Activated naive CD8-positive, alpha-beta T cell treated with anti-CD3 and anti-CD28 coated beads, Interleukin-2, amount 50 U/mL, for 24 hours (primary cell): ENCODE data around the gene CTPS1.

Experiments
- ATAC-seq: fragments of 150-1000 bp; cut with Tn5 transposase; one replicate; pipeline ENCODE4 v1.10.0; 2021
- DNase-seq: peaks from one replicate; pipeline ENCODE4 v3.0.0; 2021
- H3K27ac Mint-ChIP-seq: one replicate; pipeline ENCODE4 v1.8.0; 2021; ENCODE audit warnings: mild to moderate bottlenecking, mixed read lengths
- H3K27me3 Mint-ChIP-seq: one replicate; pipeline ENCODE4 v1.8.0; 2021; ENCODE audit warnings: mixed read lengths
- H3K36me3 Mint-ChIP-seq: one replicate; pipeline ENCODE4 v1.8.0; 2021; ENCODE audit warnings: low read depth, mixed read lengths
- H3K4me1 Mint-ChIP-seq: one replicate; pipeline ENCODE4 v1.8.0; 2021; ENCODE audit warnings: mixed read lengths
- H3K4me3 Mint-ChIP-seq: one replicate; pipeline ENCODE4 v1.8.0; 2021; ENCODE audit warnings: mild to moderate bottlenecking, moderate library complexity, mixed read lengths
- H3K9me3 Mint-ChIP-seq: one replicate; pipeline ENCODE4 v1.8.0; 2021; ENCODE audit warnings: mixed read lengths

The CTPS1 gene, protein sequence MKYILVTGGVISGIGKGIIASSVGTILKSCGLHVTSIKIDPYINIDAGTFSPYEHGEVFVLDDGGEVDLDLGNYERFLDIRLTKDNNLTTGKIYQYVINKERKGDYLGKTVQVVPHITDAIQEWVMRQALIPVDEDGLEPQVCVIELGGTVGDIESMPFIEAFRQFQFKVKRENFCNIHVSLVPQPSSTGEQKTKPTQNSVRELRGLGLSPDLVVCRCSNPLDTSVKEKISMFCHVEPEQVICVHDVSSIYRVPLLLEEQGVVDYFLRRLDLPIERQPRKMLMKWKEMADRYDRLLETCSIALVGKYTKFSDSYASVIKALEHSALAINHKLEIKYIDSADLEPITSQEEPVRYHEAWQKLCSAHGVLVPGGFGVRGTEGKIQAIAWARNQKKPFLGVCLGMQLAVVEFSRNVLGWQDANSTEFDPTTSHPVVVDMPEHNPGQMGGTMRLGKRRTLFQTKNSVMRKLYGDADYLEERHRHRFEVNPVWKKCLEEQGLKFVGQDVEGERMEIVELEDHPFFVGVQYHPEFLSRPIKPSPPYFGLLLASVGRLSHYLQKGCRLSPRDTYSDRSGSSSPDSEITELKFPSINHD

GRCh38 chr1:40979241-40980067 lies at the start of gene CTPS1:
Gene CTPS1 (plus strand): TSS chr1:40979696. CDS start chr1:40983291, 3,595 bp downstream.
- Mint-ChIP-seq H3K4me3 (peak within 1 kb of the TSS; percentile 98), H3K4me1 (peaks cover 63% of the 10 kb centered on the region), H3K36me3 (peaks cover 41% of the 10 kb centered on the region), H3K9me3 (no peaks in the 10 kb centered on the region), H3K27ac (peak within 1 kb of the TSS; percentile 99), H3K27me3 (no peaks in the 10 kb centered on the region)
- ATAC-seq, result peak; percentile 83
- peak; percentile 97 for DNase-seq

DNA sequence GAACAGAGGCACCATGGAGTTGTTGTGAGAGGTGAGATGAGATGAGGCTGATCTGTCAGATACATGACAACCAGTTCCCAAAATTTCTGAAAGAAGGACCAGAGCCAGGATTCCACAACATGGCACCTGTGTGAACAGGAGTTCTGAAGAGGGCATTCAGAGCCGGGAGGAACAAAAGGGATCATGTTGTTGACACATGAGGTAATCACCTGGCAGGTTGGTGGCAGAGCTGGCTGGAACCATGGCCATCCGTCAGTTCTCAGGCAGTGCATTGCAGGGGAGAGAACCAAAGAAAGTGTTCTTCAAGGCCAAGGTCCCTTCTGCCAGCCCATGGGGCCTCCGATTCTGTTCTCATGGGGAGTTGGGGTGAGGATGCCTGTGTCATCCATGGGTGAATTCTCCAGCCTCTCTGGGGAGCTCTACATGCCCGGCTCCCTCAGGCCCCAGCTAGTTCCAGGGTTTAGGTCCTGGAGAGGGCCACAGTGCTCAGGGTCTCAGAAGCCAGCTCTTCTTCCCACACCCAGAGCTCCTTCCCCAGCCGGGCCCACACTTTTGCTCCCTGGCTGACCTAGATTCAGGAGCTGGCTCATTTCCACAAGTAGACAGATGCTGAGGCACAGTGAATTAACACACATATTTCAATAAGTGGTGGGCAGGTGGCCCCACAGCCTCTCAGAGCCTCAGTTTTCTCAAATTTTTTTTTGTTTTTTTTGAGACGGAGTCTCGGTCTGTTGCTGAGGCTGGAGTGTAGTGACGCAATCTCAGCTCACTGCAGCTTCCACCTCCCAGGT lies 49.1 kb upstream of the CTPS1 start:
- H3K27me3 Mint-ChIP-seq, result no peaks in the 10 kb centered on the region
- H3K4me3 Mint-ChIP-seq, result no peak overlapping the region
- no peaks in the 10 kb centered on the region for H3K9me3 Mint-ChIP-seq
- no peaks in the 10 kb centered on the region for H3K36me3 Mint-ChIP-seq
- H3K4me1 Mint-ChIP-seq, result no peaks in the 10 kb centered on the region
- H3K27ac Mint-ChIP-seq, result no peak overlapping the region
- ATAC-seq (no peak), DNase-seq (no peak)

DNA sequence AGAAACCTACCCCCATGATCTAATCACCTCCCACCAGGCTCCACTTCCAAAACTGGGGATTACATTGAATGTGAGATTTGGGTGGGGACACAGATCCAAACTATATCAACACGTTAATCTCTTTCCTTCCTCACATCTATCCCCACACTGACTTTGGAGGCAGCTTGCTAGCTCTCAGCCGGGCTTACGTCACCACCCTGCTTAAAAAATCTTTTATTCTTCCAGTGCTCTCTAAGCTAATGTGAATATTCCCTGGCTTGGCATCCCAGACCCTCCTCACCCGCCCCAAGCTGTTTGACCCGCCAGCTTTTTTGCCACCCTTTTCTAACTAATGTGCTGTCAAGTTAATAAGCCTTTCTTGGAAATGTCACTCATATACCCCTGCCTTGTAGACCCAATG lies 47.9 kb upstream of the CTPS1 start:
- ATAC-seq (no peak), DNase-seq (no peak)
- no peaks in the 10 kb centered on the region for H3K36me3 Mint-ChIP-seq
- no peaks in the 10 kb centered on the region for H3K4me1 Mint-ChIP-seq
- H3K27me3 Mint-ChIP-seq, result no peaks in the 10 kb centered on the region
- no peaks in the 10 kb centered on the region for H3K9me3 Mint-ChIP-seq
- H3K4me3 Mint-ChIP-seq, result no peak overlapping the region
- H3K27ac Mint-ChIP-seq, result no peak overlapping the region

DNA sequence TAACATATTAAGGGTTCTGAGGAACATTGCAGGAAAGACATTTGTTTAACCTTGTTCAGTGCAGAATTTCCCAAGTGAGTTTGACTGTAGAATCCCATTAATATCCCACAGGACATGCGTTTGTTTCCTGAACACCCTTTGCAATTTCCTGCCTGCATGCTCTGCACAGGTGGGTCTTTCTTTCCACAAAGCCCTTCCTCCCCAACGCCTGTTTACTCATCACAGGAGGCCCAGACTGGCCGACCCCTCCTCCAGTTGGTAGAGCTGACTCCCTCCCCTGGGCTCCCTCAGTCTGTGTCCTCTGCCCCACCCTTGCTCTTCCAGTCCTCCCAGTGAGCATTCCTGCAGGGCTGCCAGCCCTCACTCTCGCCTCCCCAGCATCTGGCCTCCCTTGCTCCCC lies 47.5 kb upstream of the CTPS1 start:
- H3K4me1 Mint-ChIP-seq, result no peaks in the 10 kb centered on the region
- H3K36me3 Mint-ChIP-seq, result no peaks in the 10 kb centered on the region
- no peak overlapping the region for H3K4me3 Mint-ChIP-seq
- DNase-seq (no peak), ATAC-seq (no peak)
- no peaks in the 10 kb centered on the region for H3K9me3 Mint-ChIP-seq
- no peaks in the 10 kb centered on the region for H3K27me3 Mint-ChIP-seq
- no peak overlapping the region for H3K27ac Mint-ChIP-seq

DNA sequence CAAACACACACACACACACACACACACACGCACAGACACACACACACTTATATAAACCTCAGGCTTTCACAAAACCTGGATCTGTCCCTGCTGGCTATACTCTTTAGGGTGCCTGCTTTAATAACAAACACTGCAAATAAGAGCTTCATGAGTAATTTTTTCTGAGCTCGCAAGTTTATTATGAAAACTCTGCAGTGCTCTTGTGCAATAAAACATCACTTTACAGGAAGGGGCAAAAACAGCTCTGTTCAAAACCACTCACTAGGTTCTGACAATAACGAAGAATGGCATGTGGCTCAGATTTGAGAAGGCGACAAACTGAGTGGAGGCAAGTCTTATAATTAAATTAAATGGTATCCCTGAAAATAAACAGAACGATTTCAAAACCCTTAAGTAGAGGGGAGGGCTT lies 42.6 kb upstream of the CTPS1 start:
- H3K36me3 Mint-ChIP-seq, result no peaks in the 10 kb centered on the region
- no peak overlapping the region for H3K27ac Mint-ChIP-seq
- no peaks in the 10 kb centered on the region for H3K27me3 Mint-ChIP-seq
- H3K9me3 Mint-ChIP-seq, result no peaks in the 10 kb centered on the region
- H3K4me3 Mint-ChIP-seq, result no peak overlapping the region
- no peak for ATAC-seq
- no peaks in the 10 kb centered on the region for H3K4me1 Mint-ChIP-seq
- no peak for DNase-seq

DNA sequence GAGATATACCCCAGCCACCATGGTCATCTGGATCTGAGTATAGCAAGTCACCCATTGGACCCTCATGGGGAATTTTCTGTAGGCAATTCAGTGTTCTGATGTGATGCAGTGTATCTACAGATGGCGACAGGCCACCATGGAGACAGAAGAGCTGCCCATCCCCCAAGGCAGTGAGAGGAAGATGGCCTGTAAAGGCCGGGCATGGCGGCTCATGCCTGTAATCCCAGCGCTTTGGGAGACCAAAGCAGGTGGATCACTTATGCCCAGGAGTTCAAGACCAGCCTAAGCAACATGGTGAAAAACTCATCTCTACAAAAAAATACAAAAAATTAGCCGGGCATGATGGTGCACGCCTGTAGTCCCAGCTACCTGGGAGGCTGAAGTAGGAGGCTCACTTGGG lies 41.1 kb upstream of the CTPS1 start:
- no peaks in the 10 kb centered on the region for H3K4me1 Mint-ChIP-seq
- H3K9me3 Mint-ChIP-seq, result no peaks in the 10 kb centered on the region
- H3K27me3 Mint-ChIP-seq, result no peaks in the 10 kb centered on the region
- no peak for ATAC-seq
- H3K27ac Mint-ChIP-seq, result no peak overlapping the region
- DNase-seq, result no peak
- H3K36me3 Mint-ChIP-seq, result no peaks in the 10 kb centered on the region
- no peak overlapping the region for H3K4me3 Mint-ChIP-seq

DNA sequence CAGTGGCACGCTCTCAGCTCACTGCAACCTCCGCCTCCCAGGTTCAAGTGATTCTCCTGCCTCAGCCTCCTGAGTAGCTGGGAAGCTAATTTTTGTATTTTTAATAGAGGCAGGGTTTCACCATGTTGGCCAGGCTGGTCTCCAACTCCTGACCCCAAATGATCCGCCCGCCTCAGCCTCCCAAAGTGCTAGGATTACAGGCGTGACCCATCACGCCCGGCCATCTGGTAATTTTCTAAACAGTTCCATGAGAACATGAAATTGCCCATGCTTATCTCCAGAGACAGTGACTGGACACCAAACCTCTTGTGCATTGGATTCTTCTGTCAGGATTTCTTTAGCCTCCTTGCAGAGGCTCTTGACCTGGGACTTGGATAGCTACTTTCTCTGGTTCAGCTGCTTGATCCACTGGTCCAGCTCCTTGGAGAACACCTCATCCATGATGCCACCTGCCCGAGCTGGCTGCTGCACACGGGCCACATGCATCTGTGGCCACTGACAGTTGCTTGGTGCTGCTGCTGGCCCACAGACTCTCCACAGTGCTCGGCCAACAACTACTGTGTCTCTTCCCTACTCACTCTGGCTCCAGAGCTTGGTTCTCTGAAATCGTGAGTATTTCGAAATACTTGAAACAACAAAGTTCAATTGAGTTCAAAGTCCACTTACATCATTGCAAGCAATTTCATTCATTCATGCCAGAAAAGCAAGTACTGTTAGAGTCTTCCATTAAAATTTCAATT lies 40.0 kb upstream of the CTPS1 start:
- DNase-seq (no peak), ATAC-seq (no peak)

DNA sequence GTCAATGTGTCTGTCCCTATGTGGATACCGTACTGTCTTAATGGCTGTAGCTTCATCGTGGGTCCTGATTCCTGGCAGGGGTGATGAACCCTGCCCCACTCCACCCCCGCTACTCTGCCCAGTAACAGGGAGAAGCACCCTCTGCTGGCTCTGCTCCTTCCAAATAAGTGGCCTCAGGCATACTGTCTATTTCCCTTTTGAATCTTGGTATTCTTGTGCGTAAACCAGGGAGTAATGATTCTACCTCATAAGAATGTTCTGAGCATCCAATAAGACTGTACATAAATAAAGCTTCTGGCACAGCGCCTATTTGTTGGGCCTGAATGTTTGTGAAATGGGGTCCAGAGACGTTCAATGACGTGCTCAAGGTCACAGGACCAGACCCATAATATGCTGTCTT lies 35.2 kb upstream of the CTPS1 start:
- Mint-ChIP-seq H3K27ac (no peak overlapping the region), H3K27me3 (peaks cover 5% of the 10 kb centered on the region), H3K36me3 (no peaks in the 10 kb centered on the region), H3K9me3 (no peaks in the 10 kb centered on the region), H3K4me3 (no peak overlapping the region), H3K4me1 (peaks cover 3% of the 10 kb centered on the region)
- no peak for DNase-seq
- no peak for ATAC-seq

More for the DNA sequence above, 40.0 kb upstream of the CTPS1 start:
- no peaks in the 10 kb centered on the region for H3K27me3 Mint-ChIP-seq
- no peaks in the 10 kb centered on the region for H3K36me3 Mint-ChIP-seq
- no peaks in the 10 kb centered on the region for H3K4me1 Mint-ChIP-seq
- H3K9me3 Mint-ChIP-seq, result no peaks in the 10 kb centered on the region
- no peak overlapping the region for H3K4me3 Mint-ChIP-seq
- no peak overlapping the region for H3K27ac Mint-ChIP-seq

- no peak for DNase-seq
- peaks cover 3% of the 10 kb centered on the region for H3K4me1 Mint-ChIP-seq
- H3K27ac Mint-ChIP-seq, result no peak overlapping the region
- no peak for ATAC-seq
- H3K27me3 Mint-ChIP-seq, result peaks cover 5% of the 10 kb centered on the region
- H3K4me3 Mint-ChIP-seq, result no peak overlapping the region
- no peaks in the 10 kb centered on the region for H3K36me3 Mint-ChIP-seq
- H3K9me3 Mint-ChIP-seq, result no peaks in the 10 kb centered on the region
Measured at GRCh38 chr1:40944841-40945430, 34.6 kb upstream of the CTPS1 start.

GRCh38 chr1:40945491-40945973 lies 34.0 kb upstream of the CTPS1 start:
- ATAC-seq (no peak), DNase-seq (no peak)
- H3K4me1 Mint-ChIP-seq, result peaks cover 3% of the 10 kb centered on the region
- no peaks in the 10 kb centered on the region for H3K9me3 Mint-ChIP-seq
- H3K27ac Mint-ChIP-seq, result no peak overlapping the region
- H3K27me3 Mint-ChIP-seq, result peaks cover 5% of the 10 kb centered on the region
- no peak overlapping the region for H3K4me3 Mint-ChIP-seq
- no peaks in the 10 kb centered on the region for H3K36me3 Mint-ChIP-seq

DNA sequence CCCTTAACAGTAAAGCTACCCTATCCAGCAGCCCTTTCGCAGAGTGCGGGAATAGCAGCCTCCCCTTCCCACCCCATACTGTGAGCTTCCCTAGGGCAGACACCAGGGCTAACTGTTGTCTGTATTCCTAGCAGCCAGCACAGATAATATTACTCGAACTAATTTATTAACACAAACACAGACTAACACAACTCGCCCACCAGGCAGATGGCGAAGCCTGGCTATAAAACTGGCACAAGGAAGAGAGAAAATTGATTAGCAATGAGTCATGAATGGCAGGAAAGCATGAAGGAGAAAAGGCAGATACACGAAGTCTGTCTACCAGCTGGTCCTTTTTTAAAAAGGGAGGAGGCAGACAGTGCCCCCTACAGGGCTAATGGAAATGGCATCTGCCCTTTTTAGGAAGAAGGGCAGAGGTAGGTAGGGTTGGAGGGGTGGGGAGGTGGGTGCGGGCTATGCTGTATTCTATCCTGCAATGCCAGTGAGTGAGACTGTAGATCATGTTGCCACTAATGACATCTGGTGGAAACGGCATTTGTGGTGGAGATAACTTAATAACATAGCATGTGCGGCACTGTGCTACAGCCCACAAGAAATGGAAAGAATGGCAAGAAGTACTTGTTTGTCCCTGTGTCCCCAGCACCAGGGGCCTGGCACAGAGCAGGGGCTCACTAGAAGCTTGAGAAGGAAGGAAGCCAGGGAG lies 30.6 kb upstream of the CTPS1 start:
- Mint-ChIP-seq H3K4me3 (no peak overlapping the region), H3K27me3 (peaks cover 13% of the 10 kb centered on the region), H3K9me3 (no peaks in the 10 kb centered on the region), H3K27ac (no peak overlapping the region), H3K4me1 (peaks cover 3% of the 10 kb centered on the region), H3K36me3 (no peaks in the 10 kb centered on the region)
- no peak for ATAC-seq
- peak; percentile 71 for DNase-seq

- DNase-seq (no peak), ATAC-seq (no peak)
- Mint-ChIP-seq H3K36me3 (no peaks in the 10 kb centered on the region), H3K4me3 (no peak overlapping the region), H3K27ac (no peak overlapping the region), H3K9me3 (no peaks in the 10 kb centered on the region), H3K27me3 (peaks cover 18% of the 10 kb centered on the region), H3K4me1 (peaks cover 3% of the 10 kb centered on the region)
Measured at GRCh38 chr1:40949563-40949962, 29.9 kb upstream of the CTPS1 start.
